Cardiac fibroblast (primary cell): ENCODE data around the gene CD300LG.

Experiments
- DNase-seq, 2 donors: peaks; one replicate each; pipeline versions ENCODE4 v3.0.0 to v3.0.0-alpha.2; 2010; ENCODE audit warnings: low read depth in 2 of 2
- H3K4me3 ChIP-seq, 2 donors: replicated peaks in 1 of 2; 1 replicate in 1 of 2; 2 replicates in 1 of 2; pipeline ENCODE4 v1.5.1; 2011; ENCODE audit warnings: low read depth in 2 of 2, low read length in 2 of 2, mild to moderate bottlenecking in 2 of 2, moderate library complexity in 1 of 2
- TF ChIP-seq, protein P1 (sequence below): IDR thresholded peaks from one replicate; pipeline ENCODE4 v1.5.1; 2011; ENCODE audit warnings: low read depth, mild to moderate bottlenecking, low read length, inconsistent platforms

The CD300LG gene

DNA sequence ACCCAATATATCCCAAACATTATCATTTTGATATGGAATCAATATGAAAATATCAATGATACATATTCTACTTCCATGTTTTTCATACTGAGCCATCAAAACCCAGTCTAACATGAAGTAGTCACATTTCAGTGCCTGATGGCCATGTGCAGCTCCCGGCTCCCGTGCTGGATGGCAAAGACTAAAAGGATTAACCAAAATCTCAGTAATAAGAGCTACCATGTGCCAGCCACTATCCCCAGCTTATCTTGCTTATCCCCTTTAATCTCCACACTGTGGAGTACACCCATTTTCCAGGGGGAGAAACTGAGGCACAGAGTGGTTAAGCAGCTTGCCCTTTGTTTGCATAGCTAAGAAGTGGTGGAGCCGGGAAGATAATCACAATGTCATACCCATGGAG lies 9.2 kb downstream of the CD300LG start:
- no peak for DNase-seq
- TF ChIP-seq, protein P1, sequence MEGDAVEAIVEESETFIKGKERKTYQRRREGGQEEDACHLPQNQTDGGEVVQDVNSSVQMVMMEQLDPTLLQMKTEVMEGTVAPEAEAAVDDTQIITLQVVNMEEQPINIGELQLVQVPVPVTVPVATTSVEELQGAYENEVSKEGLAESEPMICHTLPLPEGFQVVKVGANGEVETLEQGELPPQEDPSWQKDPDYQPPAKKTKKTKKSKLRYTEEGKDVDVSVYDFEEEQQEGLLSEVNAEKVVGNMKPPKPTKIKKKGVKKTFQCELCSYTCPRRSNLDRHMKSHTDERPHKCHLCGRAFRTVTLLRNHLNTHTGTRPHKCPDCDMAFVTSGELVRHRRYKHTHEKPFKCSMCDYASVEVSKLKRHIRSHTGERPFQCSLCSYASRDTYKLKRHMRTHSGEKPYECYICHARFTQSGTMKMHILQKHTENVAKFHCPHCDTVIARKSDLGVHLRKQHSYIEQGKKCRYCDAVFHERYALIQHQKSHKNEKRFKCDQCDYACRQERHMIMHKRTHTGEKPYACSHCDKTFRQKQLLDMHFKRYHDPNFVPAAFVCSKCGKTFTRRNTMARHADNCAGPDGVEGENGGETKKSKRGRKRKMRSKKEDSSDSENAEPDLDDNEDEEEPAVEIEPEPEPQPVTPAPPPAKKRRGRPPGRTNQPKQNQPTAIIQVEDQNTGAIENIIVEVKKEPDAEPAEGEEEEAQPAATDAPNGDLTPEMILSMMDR = no peak
- no peak overlapping the region for H3K4me3 ChIP-seq

DNA sequence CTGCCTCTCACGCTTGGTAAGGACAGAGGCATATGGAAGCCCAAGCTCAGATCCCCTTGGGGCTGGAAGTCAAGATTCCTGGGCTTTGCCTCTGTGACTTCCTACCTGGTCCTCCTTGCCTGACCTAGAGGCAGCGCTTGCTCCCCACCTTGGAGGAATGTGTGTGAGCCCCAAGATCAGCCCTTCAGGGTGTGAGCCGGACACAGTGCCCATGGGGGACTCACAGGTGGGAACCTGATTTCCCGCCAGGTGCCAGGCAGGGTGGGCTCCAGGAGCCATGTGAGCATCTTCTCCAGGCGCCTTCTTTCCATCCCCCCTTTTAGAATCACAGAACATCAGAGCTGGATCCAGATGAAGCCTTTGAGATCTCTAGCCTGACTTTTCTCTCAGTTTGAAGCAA lies 10.2 kb downstream of the CD300LG start:
- TF ChIP-seq, protein P1 = no peak
- no peak for DNase-seq
- H3K4me3 ChIP-seq = no peak overlapping the region

DNA sequence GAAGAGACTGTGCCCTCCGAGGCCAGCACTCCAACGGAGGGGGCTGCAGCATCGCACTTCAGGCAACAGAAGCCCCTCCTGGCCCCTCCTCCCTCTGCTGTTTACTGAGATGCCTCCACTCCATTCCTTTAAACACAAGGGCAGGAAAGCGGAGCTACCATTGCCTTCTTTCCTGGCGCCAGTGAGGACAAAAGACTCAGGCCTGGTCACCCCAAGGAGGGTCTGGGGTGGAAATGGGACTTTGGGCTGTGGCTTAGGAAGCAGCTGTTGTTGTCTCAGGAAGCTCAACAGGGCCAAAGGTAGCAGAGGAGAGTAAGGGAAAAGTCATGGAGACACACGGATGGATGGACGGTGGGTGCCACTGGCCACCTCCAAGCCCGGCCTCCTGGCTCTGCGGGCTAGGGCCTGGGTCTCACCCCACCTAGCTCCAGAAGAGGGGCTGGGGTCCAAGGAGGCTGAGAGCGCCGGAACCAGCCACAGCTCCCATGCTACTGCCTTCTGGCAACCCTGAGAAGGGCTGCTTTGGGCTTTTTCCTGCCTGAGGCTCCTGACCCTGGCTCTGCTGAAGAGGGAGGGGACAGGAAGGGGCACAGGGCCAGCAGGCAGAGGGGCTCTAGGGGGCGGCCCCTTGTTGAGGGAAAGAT lies 11.1 kb downstream of the CD300LG start:
- TF ChIP-seq, protein P1 = no peak
- H3K4me3 ChIP-seq = no peak overlapping the region
- DNase-seq = no peak

DNA sequence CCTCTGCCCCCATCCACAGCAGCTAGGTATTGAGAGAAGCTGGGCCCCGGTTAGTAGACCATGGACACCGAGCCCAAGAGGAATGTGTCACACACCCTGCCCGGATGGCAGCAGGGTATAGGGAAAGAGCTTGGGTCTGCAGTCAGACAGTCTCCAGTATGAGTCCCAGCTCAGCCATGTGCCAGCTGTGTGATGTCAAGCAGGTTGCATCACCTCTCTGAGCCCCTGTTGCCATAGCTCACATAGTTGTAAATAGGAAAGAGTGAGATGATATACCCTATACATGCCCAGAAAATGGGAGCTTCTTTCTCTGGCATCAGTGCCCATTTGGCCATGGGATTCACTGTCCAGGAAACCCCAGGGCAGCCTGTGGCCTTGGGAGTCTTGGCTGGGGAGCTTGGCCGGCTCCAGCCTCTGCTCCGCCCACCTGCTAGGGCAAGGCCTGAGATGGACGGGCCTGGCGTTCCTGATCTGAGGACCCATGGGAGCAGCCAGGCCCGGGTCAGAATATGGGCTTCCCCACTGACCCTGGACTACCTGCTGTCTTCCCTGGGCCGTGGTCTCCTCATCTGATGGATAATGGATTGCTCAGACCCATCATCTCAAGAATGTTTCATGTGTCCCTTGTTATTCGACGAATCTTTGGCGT lies 13.2 kb downstream of the CD300LG start:
- peak in 1 of 2 donors; percentile 38 for DNase-seq
- no peak overlapping the region for H3K4me3 ChIP-seq
- TF ChIP-seq, protein P1 = no peak

DNA sequence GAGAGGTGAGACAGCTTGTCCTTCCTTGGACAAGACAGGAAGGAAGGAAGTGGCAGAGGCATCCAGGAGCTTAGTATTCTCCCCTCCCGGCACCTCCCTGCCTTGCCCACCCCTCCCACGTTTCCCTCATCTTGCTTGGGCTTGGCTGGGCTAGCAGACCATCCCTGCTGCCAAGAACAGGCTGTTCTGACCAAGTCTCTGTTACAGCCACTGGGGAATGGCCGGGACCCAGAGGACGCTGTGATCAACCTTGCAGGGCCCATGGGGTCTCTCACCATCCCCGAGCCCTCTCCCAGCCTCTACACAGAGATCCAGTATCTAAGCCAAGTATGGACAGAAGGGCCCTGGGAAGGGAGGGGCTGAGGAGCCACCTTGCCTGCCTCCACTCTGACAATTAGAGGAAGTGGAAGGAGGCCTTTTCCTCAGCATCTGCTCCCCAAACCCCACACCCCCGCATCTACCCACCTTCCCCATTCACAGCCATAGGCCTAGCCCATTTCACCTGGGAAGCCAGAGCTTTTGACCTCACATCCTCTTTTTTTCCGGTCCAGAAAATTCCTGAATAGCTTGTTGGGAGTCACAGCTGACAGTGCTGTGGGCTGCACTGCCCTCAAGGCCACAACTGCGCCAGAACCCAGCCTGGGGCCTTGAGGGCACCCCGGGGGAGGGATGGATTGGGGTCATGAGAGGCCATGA lies 14.1 kb downstream of the CD300LG start:
- TF ChIP-seq, protein P1 = no peak
- DNase-seq = no peak
- no peak overlapping the region for H3K4me3 ChIP-seq

DNA sequence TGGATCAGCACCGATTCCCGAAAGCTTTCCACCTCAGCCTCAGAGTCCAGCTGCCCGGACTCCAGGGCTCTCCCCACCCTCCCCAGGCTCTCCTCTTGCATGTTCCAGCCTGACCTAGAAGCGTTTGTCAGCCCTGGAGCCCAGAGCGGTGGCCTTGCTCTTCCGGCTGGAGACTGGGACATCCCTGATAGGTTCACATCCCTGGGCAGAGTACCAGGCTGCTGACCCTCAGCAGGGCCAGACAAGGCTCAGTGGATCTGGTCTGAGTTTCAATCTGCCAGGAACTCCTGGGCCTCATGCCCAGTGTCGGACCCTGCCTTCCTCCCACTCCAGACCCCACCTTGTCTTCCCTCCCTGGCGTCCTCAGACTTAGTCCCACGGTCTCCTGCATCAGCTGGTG lies 15.0 kb downstream of the CD300LG start:
- no peak overlapping the region for H3K4me3 ChIP-seq
- DNase-seq = no peak
- TF ChIP-seq, protein P1 = no peak
